ENCODE measurements around the gene ASCC1. TPM values are rescaled to one million over a fixed set of nuclear protein-coding genes. Genes with fewer than 3 reads are reported as not detected.

ASCC1 gene
- polyA plus RNA-seq, 1 donor (not counting 4 experiments of a cell fraction or from before 2014, with no cell fraction given): 32.9 TPM

GRCh38 chr10:72096115-72097000, 119.7 kb downstream of the ASCC1 start:
- FAIRE-seq (no peak), DNase-seq (ENCODE audit: low read depth, low spot score) (no peak)
- H3K9me3 ChIP-seq (ENCODE audit: control insufficient read depth, low read depth, low read length): no peaks in the 10 kb centered on the region
- H2AFZ ChIP-seq (ENCODE audit: control insufficient read depth, low read length): no peak overlapping the region
- H3K4me3 ChIP-seq (ENCODE audit: control insufficient read depth in 2 of 3, extremely low read depth in 1 of 3, insufficient read depth in 2 of 3, low read depth in 1 of 3, low read length in 3 of 3): no peak overlapping the region
- dilution Hi-C loops (cut with MboI; ENCODE audit: extremely low pct_ligation_motif_present, low sequenced_read_pairs): no loop called here
- no peak overlapping the region for H3K4me2 ChIP-seq (ENCODE audit: control insufficient read depth, extremely low read depth, insufficient read depth, low read depth, low read length)
- H3K79me2 ChIP-seq (ENCODE audit: control insufficient read depth, insufficient read depth, low read length): no peaks in the 10 kb centered on the region
- H4K20me1 ChIP-seq (ENCODE audit: control insufficient read depth, extremely low read depth, insufficient read depth, low read length): no peaks in the 10 kb centered on the region
- no peak for TF ChIP-seq CTCF (optimal IDR thresholded peaks at IDR 0.05 in 1 of 3, IDR thresholded peaks at IDR 0.05 in 1 of 3, conservative IDR thresholded peaks at IDR 0.05 in 1 of 3; ENCODE audit: extremely low read depth in 1 of 3, insufficient read depth in 2 of 3, low read length in 3 of 3)
- TF ChIP-seq EZH2 (IDR thresholded peaks at IDR 0.05; ENCODE audit: low read length): no peak
- no peak overlapping the region for H3K9ac ChIP-seq (ENCODE audit: control insufficient read depth, extremely low read depth, insufficient read depth, low read length)
- H3K9me1 ChIP-seq (ENCODE audit: control insufficient read depth, extremely low read depth, insufficient read depth, low read length): no peaks in the 10 kb centered on the region
- H3K27ac ChIP-seq (ENCODE audit: control insufficient read depth, insufficient read depth, low read length): no peak overlapping the region
- H3K36me3 ChIP-seq (ENCODE audit: control insufficient read depth in 2 of 2, extremely low read depth in 1 of 2, insufficient read depth in 2 of 2, low read length in 2 of 2): peaks cover 2 to 8% of the 10 kb centered on the region in 2 experiments
- no peaks in the 10 kb centered on the region for H3K27me3 ChIP-seq (ENCODE audit: control insufficient read depth, extremely low read depth, insufficient read depth, low read length)
- H3K4me1 ChIP-seq (ENCODE audit: control insufficient read depth, extremely low read depth, insufficient read depth, low read length): peaks cover 15% of the 10 kb centered on the region

GRCh38 chr10:72095195-72095594, 120.9 kb downstream of the ASCC1 start:
- TF ChIP-seq CTCF (optimal IDR thresholded peaks at IDR 0.05 in 1 of 3, IDR thresholded peaks at IDR 0.05 in 1 of 3, conservative IDR thresholded peaks at IDR 0.05 in 1 of 3; ENCODE audit: extremely low read depth in 1 of 3, insufficient read depth in 2 of 3, low read length in 3 of 3): no peak
- no peak for TF ChIP-seq EZH2 (IDR thresholded peaks at IDR 0.05; ENCODE audit: low read length)
- Histone ChIP-seq H3K9ac (ENCODE audit: control insufficient read depth, extremely low read depth, insufficient read depth, low read length) (no peak overlapping the region), H3K79me2 (ENCODE audit: control insufficient read depth, insufficient read depth, low read length) (no peaks in the 10 kb centered on the region), H3K9me1 (ENCODE audit: control insufficient read depth, extremely low read depth, insufficient read depth, low read length) (no peaks in the 10 kb centered on the region), H3K9me3 (ENCODE audit: control insufficient read depth, low read depth, low read length) (no peaks in the 10 kb centered on the region), H3K4me3 (ENCODE audit: control insufficient read depth in 2 of 3, extremely low read depth in 1 of 3, insufficient read depth in 2 of 3, low read depth in 1 of 3, low read length in 3 of 3) (no peak overlapping the region), H3K4me2 (ENCODE audit: control insufficient read depth, extremely low read depth, insufficient read depth, low read depth, low read length) (no peak overlapping the region), H3K4me1 (ENCODE audit: control insufficient read depth, extremely low read depth, insufficient read depth, low read length) (peaks cover 20% of the 10 kb centered on the region), H2AFZ (ENCODE audit: control insufficient read depth, low read length) (no peak overlapping the region), H3K27ac (ENCODE audit: control insufficient read depth, insufficient read depth, low read length) (no peak overlapping the region), H3K36me3 (ENCODE audit: control insufficient read depth in 2 of 2, extremely low read depth in 1 of 2, insufficient read depth in 2 of 2, low read length in 2 of 2) (peaks cover 2 to 5% of the 10 kb centered on the region in 2 experiments), H4K20me1 (ENCODE audit: control insufficient read depth, extremely low read depth, insufficient read depth, low read length) (no peaks in the 10 kb centered on the region), H3K27me3 (ENCODE audit: control insufficient read depth, extremely low read depth, insufficient read depth, low read length) (no peaks in the 10 kb centered on the region)
- FAIRE-seq (no peak), DNase-seq (ENCODE audit: low read depth, low spot score) (no peak)
- dilution Hi-C loops (cut with MboI; ENCODE audit: extremely low pct_ligation_motif_present, low sequenced_read_pairs): no loop called here

All from keratinocyte (primary cell).